Mucosa of descending colon (tissue), 3 donors: ENCODE data around the gene CHST8. TPM values are rescaled to one million over a fixed set of nuclear protein-coding genes. Genes with fewer than 3 reads are reported as not detected.
"Not testable (repeated sequence)": the region's sequence is repeated elsewhere in the genome, so short reads cannot be mapped to it uniquely, and the experiment has no call there.

Experiments used
- ATAC-seq: fragments of 200-7000 bp; cut with Tn5 transposase; one replicate; pipeline ENCODE4 v1.9.1; 2020; ENCODE audit warnings: mild to moderate bottlenecking, moderate library complexity
- DNase-seq, 3 donors: peaks; one replicate each; pipeline ENCODE4 v3.0.0-alpha.2; 2020
- H3K36me3 ChIP-seq: fragments of 200-600 bp; one replicate; pipeline ENCODE4 v1.8.0; 2021; ENCODE audit warnings: low read depth, mild to moderate bottlenecking
- H3K4me1 ChIP-seq: fragments of 200-600 bp; one replicate; pipeline ENCODE4 v1.8.0; 2021; ENCODE audit warnings: low read depth, mild to moderate bottlenecking
- H3K4me3 ChIP-seq: fragments of 200-600 bp; one replicate; pipeline ENCODE4 v1.8.0; 2021; ENCODE audit warnings: mild to moderate bottlenecking
- H3K9me3 ChIP-seq: fragments of 200-600 bp; one replicate; pipeline ENCODE4 v1.8.0; 2021; ENCODE audit warnings: mild to moderate bottlenecking
- CTCF ChIP-seq: fragments of 200-600 bp; IDR thresholded peaks from one replicate; pipeline ENCODE4 v1.8.0; 2022; ENCODE audit warnings: antibody characterized with exemption, mild to moderate bottlenecking
- intact Hi-C, 2 donors: fragments of 100-400 bp; cut with DNase I in 1 of 2; cut with micrococcal nuclease in 1 of 2; formaldehyde crosslinking; loops; one replicate each; pipeline versions ENCODE4 v1.11.0 to v1.11.1; 2022; cut with DNase I, micrococcal nuclease
- total RNA-seq, 3 donors: library from RNA; stranded (reverse); fragmentation: NEBNext Ultra II Directional in 2 of 3; extraction: Animal tissue kit (Norgen Biotek cat#: 25700) in 2 of 3; gene quantifications; one replicate each; pipeline versions ENCODE4 v1.2.1 to v1.2.4, GENCODE V29; 2021 to 2023
- donor health status: DM: no; HTN: no; CAD: no; lungs with moderate emphysema.
- donor health status: DM: no; HTN: no; CAD: no.
- donor health status: DM: no; HTN: yes; CAD: no.

CHST8 gene
- total RNA-seq, 3 donors from 2014 or later = 0.31 TPM; not detected in 2

GRCh38 chr19:33661336-33661735 is 39.6 kb downstream of the CHST8 start:
- H3K4me1 ChIP-seq = no peaks in the 10 kb centered on the region
- no peak overlapping the region for H3K4me3 ChIP-seq
- ATAC-seq = no peak
- TF ChIP-seq CTCF = no peak
- no peak for DNase-seq
- no peaks in the 10 kb centered on the region for H3K36me3 ChIP-seq
- H3K9me3 ChIP-seq = no peaks in the 10 kb centered on the region
- intact Hi-C loops = no loop called here

GRCh38 chr19:33662391-33663092 is 40.8 kb downstream of the CHST8 start:
- Histone ChIP-seq H3K4me1 (no peaks in the 10 kb centered on the region), H3K36me3 (no peaks in the 10 kb centered on the region), H3K9me3 (no peaks in the 10 kb centered on the region), H3K4me3 (no peak overlapping the region)
- no peak for ATAC-seq
- intact Hi-C loops = no loop called here
- TF ChIP-seq CTCF = no peak
- DNase-seq = no peak

GRCh38 chr19:33663316-33663715 is 41.6 kb downstream of the CHST8 start:
- ATAC-seq, H3K36me3 ChIP-seq, intact Hi-C loops, H3K4me3 ChIP-seq, H3K9me3 ChIP-seq, H3K4me1 ChIP-seq, DNase-seq: not testable (repeated sequence)

- intact Hi-C loops = no loop called here
- TF ChIP-seq CTCF = no peak
- Histone ChIP-seq H3K36me3 (no peaks in the 10 kb centered on the region), H3K9me3 (no peaks in the 10 kb centered on the region), H3K4me1 (no peaks in the 10 kb centered on the region), H3K4me3 (no peak overlapping the region)
- ATAC-seq = no peak
- DNase-seq = no peak
Measured at GRCh38 chr19:33664744-33665143, 43.0 kb downstream of the CHST8 start.

- no peak for TF ChIP-seq CTCF
- Histone ChIP-seq H3K9me3 (no peaks in the 10 kb centered on the region), H3K36me3 (no peaks in the 10 kb centered on the region), H3K4me1 (no peaks in the 10 kb centered on the region), H3K4me3 (no peak overlapping the region)
- ATAC-seq (no peak), DNase-seq (no peak)
- intact Hi-C loops = no loop called here
Measured at GRCh38 chr19:33665776-33666595, 44.2 kb downstream of the CHST8 start.

- no peaks in the 10 kb centered on the region for H3K4me1 ChIP-seq
- no peak for TF ChIP-seq CTCF
- DNase-seq (no peak), ATAC-seq (no peak)
- H3K4me3 ChIP-seq = no peak overlapping the region
- H3K9me3 ChIP-seq = no peaks in the 10 kb centered on the region
- no peaks in the 10 kb centered on the region for H3K36me3 ChIP-seq
- intact Hi-C loops = no loop called here
Measured at GRCh38 chr19:33667141-33667650, 45.4 kb downstream of the CHST8 start.
